Neural crest cell (in vitro differentiated cells): Measurements from ENCODE around the gene UFD1. TPM values are rescaled to one million over a fixed set of nuclear protein-coding genes. Genes with fewer than 3 reads are reported as not detected.

Experiments
- DNase-seq: peaks from one replicate; pipeline ENCODE4 v3.0.0; 2021; ENCODE audit warnings: low read depth, mixed read lengths, low spot score
- H3K27ac Mint-ChIP-seq: one replicate; pipeline ENCODE4 v1.8.0; 2021; ENCODE audit warnings: mild to moderate bottlenecking, mixed read lengths; ENCODE audit not compliant: unreplicated experiment
- H3K27me3 Mint-ChIP-seq: 2 replicates; pipeline ENCODE4 v1.8.0; 2021; ENCODE audit warnings: low read depth, mild to moderate bottlenecking, mixed read lengths
- H3K36me3 Mint-ChIP-seq: 2 replicates; pipeline ENCODE4 v1.8.0; 2021; ENCODE audit warnings: low read depth, mild to moderate bottlenecking, mixed read lengths
- H3K4me1 Mint-ChIP-seq: 2 replicates; pipeline ENCODE4 v1.8.0; 2021; ENCODE audit warnings: mixed read lengths
- H3K4me3 Mint-ChIP-seq: one replicate; pipeline ENCODE4 v1.8.0; 2021; ENCODE audit warnings: mild to moderate bottlenecking, mixed read lengths
- H3K9me3 Mint-ChIP-seq: 2 replicates; pipeline ENCODE4 v1.8.0; 2021; ENCODE audit warnings: mixed read lengths
- total RNA-seq: library from RNA; stranded (reverse); gene quantifications from 2 replicates; pipeline ENCODE4 v1.2.1, GENCODE V29; 2021
- TF ChIP-seq, protein P1 (sequence below): fragments of 200-600 bp; sonication (generic); conservative IDR thresholded peaks from 2 replicates; pipeline ENCODE4 v1.5.0; 2021; ENCODE audit warnings: antibody characterized with exemption, mild to moderate bottlenecking

The UFD1 gene
- total RNA-seq, 1 donor from 2014 or later: 69.4 TPM

DNA sequence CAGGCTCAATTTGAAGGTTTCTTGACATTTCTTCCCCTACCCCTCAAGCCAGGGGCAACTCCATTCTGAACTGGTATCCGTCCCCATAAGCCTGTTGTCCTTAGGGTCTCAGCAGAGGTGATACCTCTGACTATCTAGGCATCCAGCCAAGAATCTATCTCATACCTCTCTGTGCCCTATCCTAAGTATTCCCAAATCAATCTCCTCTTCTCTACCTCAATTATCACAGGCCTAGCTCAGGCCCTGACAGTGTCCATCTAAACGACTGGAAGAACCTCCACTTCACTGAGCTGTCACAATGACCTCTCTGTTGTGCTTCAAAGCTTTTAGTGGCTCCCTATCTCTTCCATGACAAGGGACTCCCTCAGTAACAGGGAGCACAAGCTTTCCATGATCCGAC is 74.3 kb downstream of the UFD1 start:
- Mint-ChIP-seq H3K4me1 (no peaks in the 10 kb centered on the region), H3K27me3 (no peaks in the 10 kb centered on the region), H3K9me3 (no peaks in the 10 kb centered on the region), H3K4me3 (no peak overlapping the region), H3K36me3 (peaks cover 15% of the 10 kb centered on the region), H3K27ac (peak overlapping the region; percentile 3)
- DNase-seq: no peak
- TF ChIP-seq, protein P1, sequence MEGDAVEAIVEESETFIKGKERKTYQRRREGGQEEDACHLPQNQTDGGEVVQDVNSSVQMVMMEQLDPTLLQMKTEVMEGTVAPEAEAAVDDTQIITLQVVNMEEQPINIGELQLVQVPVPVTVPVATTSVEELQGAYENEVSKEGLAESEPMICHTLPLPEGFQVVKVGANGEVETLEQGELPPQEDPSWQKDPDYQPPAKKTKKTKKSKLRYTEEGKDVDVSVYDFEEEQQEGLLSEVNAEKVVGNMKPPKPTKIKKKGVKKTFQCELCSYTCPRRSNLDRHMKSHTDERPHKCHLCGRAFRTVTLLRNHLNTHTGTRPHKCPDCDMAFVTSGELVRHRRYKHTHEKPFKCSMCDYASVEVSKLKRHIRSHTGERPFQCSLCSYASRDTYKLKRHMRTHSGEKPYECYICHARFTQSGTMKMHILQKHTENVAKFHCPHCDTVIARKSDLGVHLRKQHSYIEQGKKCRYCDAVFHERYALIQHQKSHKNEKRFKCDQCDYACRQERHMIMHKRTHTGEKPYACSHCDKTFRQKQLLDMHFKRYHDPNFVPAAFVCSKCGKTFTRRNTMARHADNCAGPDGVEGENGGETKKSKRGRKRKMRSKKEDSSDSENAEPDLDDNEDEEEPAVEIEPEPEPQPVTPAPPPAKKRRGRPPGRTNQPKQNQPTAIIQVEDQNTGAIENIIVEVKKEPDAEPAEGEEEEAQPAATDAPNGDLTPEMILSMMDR: no peak

DNA sequence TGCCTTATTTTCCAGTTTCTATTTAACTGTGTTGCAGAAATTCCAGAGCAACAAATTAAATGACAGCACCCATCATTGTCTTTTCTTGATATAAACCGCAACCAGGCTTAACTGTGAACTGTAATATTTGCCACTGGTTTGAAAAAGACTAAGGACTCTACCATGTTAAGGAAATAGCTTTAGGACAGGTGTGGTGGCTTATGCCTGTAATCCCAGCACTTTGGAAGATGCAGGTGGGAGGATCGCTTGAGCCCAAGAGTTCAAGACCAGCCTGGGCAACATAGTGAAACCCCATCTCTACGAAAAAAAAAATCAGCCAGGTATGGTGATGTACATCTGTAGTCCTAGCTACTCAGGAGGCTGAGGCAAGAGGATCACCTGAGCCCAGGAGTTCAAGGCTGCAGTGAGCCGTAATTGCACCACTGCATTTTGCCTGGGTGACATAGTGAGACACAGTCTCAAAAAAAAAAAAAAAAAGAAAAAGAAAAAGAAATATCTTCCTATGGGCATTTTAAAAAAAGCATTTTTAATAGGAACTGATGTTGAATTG is 76.3 kb downstream of the UFD1 start:
- Mint-ChIP-seq H3K4me3 (no peak overlapping the region), H3K27me3 (no peaks in the 10 kb centered on the region), H3K9me3 (no peaks in the 10 kb centered on the region), H3K36me3 (peaks cover 15% of the 10 kb centered on the region), H3K4me1 (no peaks in the 10 kb centered on the region), H3K27ac (no peak overlapping the region)
- DNase-seq: no peak
- TF ChIP-seq, protein P1: no peak

DNA sequence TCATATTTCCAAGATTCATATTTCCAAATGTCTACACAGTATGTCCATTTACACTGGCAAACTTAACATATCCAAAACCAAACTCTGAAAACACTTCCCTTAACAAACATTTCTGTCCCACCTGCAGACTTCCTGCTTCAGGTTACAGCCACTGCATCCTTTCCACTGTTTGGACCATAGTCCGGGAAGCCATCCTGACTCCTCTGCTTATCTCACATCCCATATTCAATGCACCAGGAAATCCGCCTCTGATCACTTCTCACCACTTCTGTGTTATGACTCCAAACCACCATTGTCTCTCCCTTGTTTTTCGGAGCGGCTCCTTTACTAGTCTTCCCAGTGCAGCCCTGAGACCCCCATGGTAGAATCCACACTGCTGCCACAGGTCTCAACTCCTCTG is 77.5 kb downstream of the UFD1 start:
- Mint-ChIP-seq H3K36me3 (peaks cover 13% of the 10 kb centered on the region), H3K27me3 (no peaks in the 10 kb centered on the region), H3K27ac (no peak overlapping the region), H3K4me1 (no peaks in the 10 kb centered on the region), H3K4me3 (no peak overlapping the region), H3K9me3 (no peaks in the 10 kb centered on the region)
- no peak for DNase-seq
- TF ChIP-seq, protein P1: no peak

DNA sequence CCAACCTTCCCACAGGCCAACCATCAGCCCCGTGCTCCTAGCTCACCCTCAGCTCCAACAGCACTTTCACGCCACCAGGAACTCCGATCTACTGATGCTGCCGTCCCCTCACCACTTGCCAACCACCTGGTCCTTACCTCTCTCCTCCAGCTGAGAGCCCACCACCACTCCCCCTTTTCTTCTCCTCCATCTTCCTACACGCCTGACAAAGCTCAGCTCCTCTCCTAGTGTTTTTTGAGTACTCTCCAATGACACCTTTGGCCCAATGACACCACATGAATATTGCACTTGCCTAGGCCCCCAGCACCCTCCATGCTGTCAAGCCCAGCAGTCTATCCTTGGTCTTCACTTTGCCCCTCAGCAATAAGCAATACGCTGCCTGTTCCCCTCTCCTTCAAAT is 78.1 kb downstream of the UFD1 start:
- no peak for DNase-seq
- Mint-ChIP-seq H3K27me3 (no peaks in the 10 kb centered on the region), H3K9me3 (no peaks in the 10 kb centered on the region), H3K36me3 (peaks cover 12% of the 10 kb centered on the region), H3K4me1 (no peaks in the 10 kb centered on the region), H3K4me3 (no peak overlapping the region), H3K27ac (no peak overlapping the region)
- TF ChIP-seq, protein P1: no peak

Other genes starting within 250 kb of the UFD1 start
- 7.2 and 7.7 TPM in 2 replicates for gene CLTCL1, start 187.5 kb downstream of the UFD1 start, total RNA-seq
- gene HIRA, start 47.5 kb downstream of the UFD1 start, total RNA-seq: 57.1 and 66.3 TPM in 2 replicates
- gene MRPL40, start 46.6 kb downstream of the UFD1 start, total RNA-seq: 30.4 and 32.6 TPM in 2 replicates
- gene C22orf39, start 31.5 kb downstream of the UFD1 start, total RNA-seq: 38.0 and 38.4 TPM in 2 replicates
- 47.1 and 49.8 TPM in 2 replicates for gene CDC45, start 727 bp upstream of the UFD1 start, total RNA-seq
- gene CLDN5, start 45.2 kb upstream of the UFD1 start, total RNA-seq: 1.0 and 1.3 TPM in 2 replicates
- gene SEPTIN5, start 235.3 kb upstream of the UFD1 start, total RNA-seq: 30.2 and 31.9 TPM in 2 replicates
- 4.6 and 4.8 TPM in 2 replicates for gene GP1BB, start 244.3 kb upstream of the UFD1 start, total RNA-seq